GM21367 (cell line): ENCODE data around the gene KCNG2.

ENCODE experiments used
- ATAC-seq: cut with Tn5 transposase; IDR thresholded peaks from one replicate; pipeline ENCODE4 v1.9.1; 2021; ENCODE audit not compliant: unreplicated experiment

Gene KCNG2

GRCh38 chr18:79937103-79937860 is 139.5 kb downstream of the KCNG2 start:
- ATAC-seq: no peak

GRCh38 chr18:79938196-79938595 is 140.5 kb downstream of the KCNG2 start:
- ATAC-seq: no peak

- no peak for ATAC-seq
Observed at GRCh38 chr18:79939096-79939495, 141.4 kb downstream of the KCNG2 start.

GRCh38 chr18:79940126-79940813 is 142.5 kb downstream of the KCNG2 start:
- no peak for ATAC-seq

- no peak for ATAC-seq
Observed at GRCh38 chr18:79940814-79941472, 143.2 kb downstream of the KCNG2 start.

- no peak for ATAC-seq
Observed at GRCh38 chr18:79941473-79942119, 143.9 kb downstream of the KCNG2 start.

- ATAC-seq: no peak
Observed at GRCh38 chr18:79942211-79942610, 144.5 kb downstream of the KCNG2 start.

GRCh38 chr18:79942786-79943607 is 145.3 kb downstream of the KCNG2 start:
- ATAC-seq: no peak

GRCh38 chr18:79943608-79944125 is 145.9 kb downstream of the KCNG2 start:
- ATAC-seq: no peak

GRCh38 chr18:79944126-79944731 is 146.5 kb downstream of the KCNG2 start:
- no peak for ATAC-seq

GRCh38 chr18:79944746-79945117 is 147.0 kb downstream of the KCNG2 start:
- no peak for ATAC-seq

GRCh38 chr18:79945118-79946042 is 147.6 kb downstream of the KCNG2 start:
- no peak for ATAC-seq

- ATAC-seq: no peak
Observed at GRCh38 chr18:79947054-79947755, 149.5 kb downstream of the KCNG2 start.

- ATAC-seq: no peak
Observed at GRCh38 chr18:79947881-79948610, 150.3 kb downstream of the KCNG2 start.

- no peak for ATAC-seq
Observed at GRCh38 chr18:79948719-79949411, 151.1 kb downstream of the KCNG2 start.
